Spleen (tissue), 13 donors: ENCODE measurements around the gene NBAS. TPM values are rescaled to one million over a fixed set of nuclear protein-coding genes. Genes with fewer than 3 reads are reported as not detected.

Source experiments
- DNase-seq: peaks from one replicate; pipeline ENCODE4 v3.0.0-alpha.2; 2020
- H3K27ac ChIP-seq, 8 donors: fragments of 200-600 bp; sonication (generic) in 7 of 8; 1 replicate in 4 of 8; 2 replicates in 4 of 8; pipeline versions ENCODE4 v1.5.0 to v1.8.0; 2016 to 2021; ENCODE audit warnings: inconsistent platforms in 4 of 8, mild to moderate bottlenecking in 4 of 8, moderate library complexity in 1 of 8
- H3K27me3 ChIP-seq, 7 donors: fragments of 200-600 bp; sonication (generic) in 6 of 7; replicated peaks in 1 of 7; 1 replicate in 4 of 7; 2 replicates in 3 of 7; pipeline versions ENCODE4 v1.5.0 to v1.8.0; 2016 to 2021; ENCODE audit warnings: inconsistent platforms in 3 of 7, mild to moderate bottlenecking in 1 of 7
- H3K36me3 ChIP-seq, 6 donors: fragments of 200-600 bp; sonication (generic) in 5 of 6; 1 replicate in 4 of 6; 2 replicates in 2 of 6; pipeline versions ENCODE4 v1.5.0 to v1.8.0; 2016 to 2021; ENCODE audit warnings: inconsistent platforms in 2 of 6
- H3K4me1 ChIP-seq, 6 donors: fragments of 200-600 bp; sonication (generic) in 5 of 6; 1 replicate in 3 of 6; 2 replicates in 3 of 6; pipeline versions ENCODE4 v1.5.0 to v1.8.0; 2016 to 2021; ENCODE audit warnings: inconsistent platforms in 3 of 6
- H3K4me3 ChIP-seq, 8 donors: fragments of 200-600 bp; sonication (generic) in 7 of 8; 1 replicate in 4 of 8; 2 replicates in 4 of 8; pipeline versions ENCODE4 v1.5.0 to v1.8.0; 2016 to 2021; ENCODE audit warnings: inconsistent platforms in 4 of 8, mild to moderate bottlenecking in 4 of 8, moderate library complexity in 2 of 8
- H3K9me3 ChIP-seq, 8 donors: fragments of 200-600 bp; sonication (generic) in 7 of 8; 1 replicate in 4 of 8; 2 replicates in 4 of 8; pipeline versions ENCODE4 v1.5.0 to v1.8.0; 2016 to 2021; ENCODE audit warnings: inconsistent platforms in 4 of 8
- POLR2A ChIP-seq, 3 donors: fragments of 450-650 bp; IDR thresholded peaks; one replicate each; pipeline ENCODE4 v1.5.1; 2017; ENCODE audit warnings: antibody characterized with exemption in 3 of 3, mild to moderate bottlenecking in 1 of 3
- POLR2AphosphoS5 ChIP-seq, 3 donors: sonication (generic); formaldehyde crosslinking; IDR thresholded peaks; one replicate each; pipeline ENCODE4 v1.5.1; 2017; ENCODE audit warnings: antibody characterized with exemption in 3 of 3
- WGBS, 5 donors: extraction: QIAGEN DNeasy Blood & Tissue Kit in 3 of 5; methylation state at CpG; one replicate each; pipeline versions ENCODE4 v1.1.5 to v1.1.7; 2013 to 2018; 5-methylcytosine and 5-hydroxymethylcytosine counted together
- intact Hi-C: fragments of 100-400 bp; cut with DNase I; formaldehyde crosslinking; loops from one replicate; pipeline ENCODE4 v1.15.0; 2023; ENCODE audit warnings: low total_unique reads
- long read RNA-seq, 2 donors: transcript quantifications; one replicate each; lab custom pipeline, GENCODE V29; 2026
- polyA plus RNA-seq, 3 donors: library from polyadenylated mRNA; stranded (reverse); fragments of 200-250 nt; gene quantifications; one replicate each; pipeline ENCODE4 v1.2.1, GENCODE V29; 2013
- total RNA-seq, 7 donors: library from RNA; depleted of rRNA in 3 of 7; stranded (reverse); fragments of >200 nt in 3 of 7; fragmentation: NEBNext Ultra II Directional in 4 of 7; extraction: Animal tissue kit (Norgen Biotek cat#: 25700) in 4 of 7; gene quantifications; one replicate each; pipeline versions ENCODE4 v1.1.0 to v1.2.1, GENCODE V29; 2016 to 2021
- TF ChIP-seq, protein P1 (sequence below), 11 experiments: fragments of 200-600 bp in 7 of 11; fragments of 450-650 bp in 4 of 11; sonication (generic) in 4 of 11; IDR thresholded peaks in 8 of 11; conservative IDR thresholded peaks in 3 of 11; 1 replicate in 7 of 11; 2 replicates in 4 of 11; pipeline versions ENCODE4 v1.4.0 to v1.8.0; 2016 to 2021; ENCODE audit warnings: antibody characterized with exemption in 11 of 11, inconsistent platforms in 4 of 11, mild to moderate bottlenecking in 1 of 11
- donor health status: healthy with polysubstance abuse.
- donor health status: DM: no; HTN: no; CAD: no; lungs with moderate emphysema.
- donor health status: DM: no; HTN: no; CAD: no.
- donor health status: Bipolar disorder and iron deficiency.
- donor health status: healthy.
- donor health status: DM: no; HTN: no; CAD: no.
- donor health status: DM: yes; HTN: yes; CAD: no.

NBAS gene
- total RNA-seq (10 to 100 TPM; 38.6 to 49.0 (median 43.8) TPM), polyA plus RNA-seq (10 to 100 TPM; 21.1 to 27.3 (median 24.8) TPM)
- long read RNA-seq, donor 1, partial matches to known transcripts: 5 of 5 reads
- long read RNA-seq, donor 1, other reads (novel, unspliced or antisense): 0 of 5 reads
- long read RNA-seq, donor 2: 0 reads

DNA sequence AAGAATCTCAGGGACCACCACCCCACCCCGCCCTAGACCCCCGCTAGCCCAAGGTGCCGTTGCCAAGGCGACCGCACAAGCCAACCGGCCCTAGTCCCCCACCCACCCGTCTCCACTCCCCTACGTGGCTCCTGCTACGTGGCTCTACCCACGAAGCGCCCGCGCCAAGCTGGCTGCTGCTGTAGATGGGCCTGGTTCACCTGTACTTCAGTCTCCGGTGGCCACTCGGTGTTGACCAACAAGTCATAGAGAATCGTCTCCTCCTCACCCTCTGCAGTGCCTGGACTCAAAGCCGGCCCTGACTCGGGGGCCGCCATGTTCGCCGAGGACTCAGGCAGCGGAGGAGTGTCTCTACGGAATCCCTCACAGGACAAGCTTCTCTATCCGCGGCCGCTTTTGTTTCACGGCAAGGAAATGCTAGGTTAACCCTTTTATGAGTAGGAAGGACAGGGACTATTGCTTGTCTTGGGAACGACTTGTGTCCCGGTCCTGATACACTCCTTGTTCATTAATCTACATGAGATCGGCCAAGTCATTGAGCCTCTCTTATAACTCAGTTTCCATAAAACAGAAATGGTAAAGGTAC is at the start of gene NBAS:
TSS of gene NBAS (minus strand) at position 347 of the 586 bp plus-strand sequence. CDS start at position 317, 30 bp downstream.
- peak within 1 kb of the TSS; percentile 58 to 97 (median 74) for H3K4me3 ChIP-seq
- WGBS, 5 donors: 0 to 1% (median 1%) methylated on average over 27 to 30 of the region's 30 CpGs
- peaks cover 0 to 12% (median 3%) of the 10 kb centered on the region in 6 donors for H3K36me3 ChIP-seq
- TF ChIP-seq POLR2A (IDR thresholded peaks at IDR 0.05) (peak in 1 of 3 donors; percentile 22), POLR2AphosphoS5 (IDR thresholded peaks at IDR 0.05) (peak; percentile 77 to 87 (median 86))
- TF ChIP-seq, protein P1, sequence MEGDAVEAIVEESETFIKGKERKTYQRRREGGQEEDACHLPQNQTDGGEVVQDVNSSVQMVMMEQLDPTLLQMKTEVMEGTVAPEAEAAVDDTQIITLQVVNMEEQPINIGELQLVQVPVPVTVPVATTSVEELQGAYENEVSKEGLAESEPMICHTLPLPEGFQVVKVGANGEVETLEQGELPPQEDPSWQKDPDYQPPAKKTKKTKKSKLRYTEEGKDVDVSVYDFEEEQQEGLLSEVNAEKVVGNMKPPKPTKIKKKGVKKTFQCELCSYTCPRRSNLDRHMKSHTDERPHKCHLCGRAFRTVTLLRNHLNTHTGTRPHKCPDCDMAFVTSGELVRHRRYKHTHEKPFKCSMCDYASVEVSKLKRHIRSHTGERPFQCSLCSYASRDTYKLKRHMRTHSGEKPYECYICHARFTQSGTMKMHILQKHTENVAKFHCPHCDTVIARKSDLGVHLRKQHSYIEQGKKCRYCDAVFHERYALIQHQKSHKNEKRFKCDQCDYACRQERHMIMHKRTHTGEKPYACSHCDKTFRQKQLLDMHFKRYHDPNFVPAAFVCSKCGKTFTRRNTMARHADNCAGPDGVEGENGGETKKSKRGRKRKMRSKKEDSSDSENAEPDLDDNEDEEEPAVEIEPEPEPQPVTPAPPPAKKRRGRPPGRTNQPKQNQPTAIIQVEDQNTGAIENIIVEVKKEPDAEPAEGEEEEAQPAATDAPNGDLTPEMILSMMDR (IDR thresholded peaks at IDR 0.05 in 8 of 11, conservative IDR thresholded peaks at IDR 0.05 in 3 of 11): no peak
- no peaks in the 10 kb centered on the region for H3K27me3 ChIP-seq
- H3K4me1 ChIP-seq: peaks cover 9 to 48% (median 36%) of the 10 kb centered on the region in 6 donors
- intact Hi-C loops: no loop called here
- peak; percentile 93 for DNase-seq
- H3K27ac ChIP-seq: peak within 1 kb of the TSS; percentile 57 to 87 (median 81)
- H3K9me3 ChIP-seq: no peaks in the 10 kb centered on the region

- intact Hi-C loops: no loop called here
- 94 to 97% (median 96%) methylated on average over 5 of the region's 5 CpGs for WGBS, 5 donors
- TF ChIP-seq, protein P1 (IDR thresholded peaks at IDR 0.05 in 8 of 11, conservative IDR thresholded peaks at IDR 0.05 in 3 of 11): no peak
- TF ChIP-seq POLR2AphosphoS5 (IDR thresholded peaks at IDR 0.05): no peak
- TF ChIP-seq POLR2A (IDR thresholded peaks at IDR 0.05): no peak
- no peaks in the 10 kb centered on the region for H3K4me1 ChIP-seq
- DNase-seq: no peak
- H3K27ac ChIP-seq: no peak overlapping the region
- peaks cover 7 to 91% (median 70%) of the 10 kb centered on the region in 6 donors for H3K36me3 ChIP-seq
- H3K9me3 ChIP-seq: no peaks in the 10 kb centered on the region
- H3K27me3 ChIP-seq: no peaks in the 10 kb centered on the region
- H3K4me3 ChIP-seq: no peak overlapping the region
These were observed 49.4 kb upstream of the NBAS start for GRCh38 chr2:15610430-15610952.

GRCh38 chr2:15609341-15610042 is 48.4 kb upstream of the NBAS start:
- H3K27me3 ChIP-seq: no peaks in the 10 kb centered on the region
- TF ChIP-seq, protein P1 (IDR thresholded peaks at IDR 0.05 in 8 of 11, conservative IDR thresholded peaks at IDR 0.05 in 3 of 11): no peak
- TF ChIP-seq POLR2A (IDR thresholded peaks at IDR 0.05): no peak
- TF ChIP-seq POLR2AphosphoS5 (IDR thresholded peaks at IDR 0.05): no peak
- no peaks in the 10 kb centered on the region for H3K4me1 ChIP-seq
- peaks cover 11 to 91% (median 72%) of the 10 kb centered on the region in 6 donors for H3K36me3 ChIP-seq
- DNase-seq: no peak
- no peak overlapping the region for H3K27ac ChIP-seq
- 96 to 100% (median 98%) methylated on average over 1 of the region's 1 CpG for WGBS, 5 donors
- intact Hi-C loops: no loop called here
- no peak overlapping the region for H3K4me3 ChIP-seq
- H3K9me3 ChIP-seq: no peaks in the 10 kb centered on the region

DNA sequence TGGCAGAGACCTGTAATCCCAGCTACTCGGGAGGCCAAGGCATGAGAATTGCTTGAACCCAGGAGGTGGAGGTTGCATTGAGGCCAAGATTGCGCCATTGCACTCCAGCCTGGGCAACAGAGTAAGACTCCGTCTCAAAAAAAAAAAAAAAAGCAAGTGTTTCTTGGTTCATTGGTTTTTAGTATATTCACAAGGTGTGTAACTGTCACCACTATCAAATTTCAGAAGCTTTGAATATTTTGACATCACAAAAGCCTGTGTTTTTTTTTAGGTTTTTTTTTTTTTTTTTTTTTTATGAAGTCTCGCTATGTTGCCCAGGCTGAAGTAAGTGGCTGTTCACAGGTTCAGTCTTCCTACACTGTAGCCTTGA is 47.2 kb upstream of the NBAS start:
- intact Hi-C loops: no loop called here
- WGBS, 5 donors: 94 to 99% (median 96%) methylated on average over 4 of the region's 4 CpGs
- TF ChIP-seq, protein P1 (IDR thresholded peaks at IDR 0.05 in 8 of 11, conservative IDR thresholded peaks at IDR 0.05 in 3 of 11): no peak
- TF ChIP-seq POLR2AphosphoS5 (IDR thresholded peaks at IDR 0.05): no peak
- no peak for TF ChIP-seq POLR2A (IDR thresholded peaks at IDR 0.05)

More for the DNA sequence above, 47.2 kb upstream of the NBAS start:
- Histone ChIP-seq H3K9me3 (no peaks in the 10 kb centered on the region), H3K4me1 (no peaks in the 10 kb centered on the region), H3K36me3 (peaks cover 17 to 91% (median 75%) of the 10 kb centered on the region in 6 donors), H3K4me3 (no peak overlapping the region), H3K27ac (no peak overlapping the region), H3K27me3 (no peaks in the 10 kb centered on the region)
- DNase-seq: no peak
